NK-92 treated with Interleukin-12 subunit alpha and Interleukin-12 subunit beta, amount 100 ng/mL, for 24 hours (cell line): Measurements from ENCODE around the gene IKZF4.

Experiments used
- DNase-seq: peaks from one replicate; lab custom pipeline; 2025; lab: John Stamatoyannopoulos, UW

The IKZF4 gene

DNA sequence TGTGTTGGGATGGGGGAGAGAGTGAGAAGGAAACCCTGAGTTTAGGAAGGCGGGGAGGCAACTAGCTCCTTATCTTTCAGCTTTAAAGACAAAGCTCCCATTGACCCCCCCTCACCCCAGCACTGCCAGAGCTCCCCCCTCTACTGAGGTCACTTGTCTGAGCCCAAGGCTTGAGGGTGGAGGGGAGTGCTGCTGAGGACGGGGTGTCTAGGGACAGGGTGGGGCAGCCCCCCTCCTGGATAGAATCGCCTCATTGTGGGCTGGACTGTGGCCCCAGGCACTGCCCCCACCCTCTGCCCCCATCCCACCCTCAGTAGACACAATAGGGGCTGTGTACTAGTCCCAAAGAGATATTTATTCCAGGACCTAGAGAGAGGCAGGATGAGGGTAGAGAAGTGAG lies 62.1 kb downstream of the IKZF4 start:
- no peak for DNase-seq

- DNase-seq = no peak
Measured at GRCh38 chr12:56084958-56085543, 64.2 kb downstream of the IKZF4 start.

DNA sequence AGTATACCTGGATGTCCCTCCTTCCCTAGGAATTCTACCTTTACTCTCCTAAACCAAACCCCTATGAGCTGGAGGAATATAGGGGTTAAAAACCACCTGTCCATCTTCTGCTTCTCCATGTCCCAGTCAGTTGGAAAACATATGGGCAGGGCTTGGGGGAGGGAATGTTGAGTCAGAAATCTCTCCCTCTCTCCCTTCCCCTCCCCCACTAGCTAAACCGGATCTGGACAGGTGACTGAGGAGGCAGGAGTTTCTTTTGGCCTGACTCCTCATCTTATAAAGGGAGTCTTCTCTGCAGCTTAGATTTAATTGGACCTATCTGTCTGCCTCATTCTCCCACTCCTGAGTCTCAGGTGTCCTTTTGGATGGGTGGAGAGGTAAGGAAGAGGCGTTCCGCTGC lies 65.3 kb downstream of the IKZF4 start:
- no peak for DNase-seq

DNA sequence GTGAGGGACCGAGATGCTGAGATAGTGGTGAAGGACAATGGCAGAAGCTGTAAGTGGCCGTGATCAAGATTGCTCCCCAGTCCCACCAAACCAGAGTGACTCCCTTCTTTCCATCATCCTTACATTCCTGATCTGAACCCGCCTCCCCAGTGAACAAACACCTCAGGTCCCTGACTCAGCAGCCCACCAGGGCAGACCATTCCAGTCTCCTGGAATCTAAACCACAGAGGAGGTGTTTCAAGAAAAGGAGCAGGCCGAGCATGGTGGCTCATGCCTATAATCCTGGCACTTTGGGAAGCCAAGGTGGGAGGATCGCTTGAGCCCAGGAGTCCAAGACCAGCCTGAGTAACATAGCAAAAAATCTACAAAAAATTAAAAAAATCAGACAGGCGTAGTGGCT lies 65.8 kb downstream of the IKZF4 start:
- DNase-seq = no peak

DNA sequence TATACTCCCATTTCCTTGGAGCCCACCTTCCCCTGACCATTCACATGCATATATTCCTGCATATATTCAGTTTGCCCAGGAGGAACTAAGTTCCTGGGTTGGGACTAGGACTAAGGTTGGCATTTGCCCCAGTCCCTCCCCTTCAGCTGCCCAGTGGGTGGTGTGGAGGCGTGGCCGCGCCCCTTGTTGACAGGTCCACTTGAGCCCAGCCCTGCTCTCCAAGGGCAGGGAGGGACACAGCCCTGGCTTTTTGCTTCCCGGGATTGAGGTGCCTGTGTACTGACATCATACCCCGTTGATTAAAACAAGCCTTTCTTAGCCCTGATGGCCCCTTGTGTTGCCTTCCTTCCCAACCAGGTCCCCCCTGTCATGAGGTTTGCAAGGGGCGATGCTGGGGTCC lies 66.4 kb downstream of the IKZF4 start:
- DNase-seq = no peak
